ENCODE results near the gene ULK2. TPM values are rescaled to one million over a fixed set of nuclear protein-coding genes. Genes with fewer than 3 reads are reported as not detected.
"Not testable (repeated sequence)": the region's sequence is repeated elsewhere in the genome, so short reads cannot be mapped to it uniquely, and the experiment has no call there.

The ULK2 gene
- total RNA-seq, 4 donors from 2014 or later, result 15.4 to 35.0 (median 26.9) TPM

DNA sequence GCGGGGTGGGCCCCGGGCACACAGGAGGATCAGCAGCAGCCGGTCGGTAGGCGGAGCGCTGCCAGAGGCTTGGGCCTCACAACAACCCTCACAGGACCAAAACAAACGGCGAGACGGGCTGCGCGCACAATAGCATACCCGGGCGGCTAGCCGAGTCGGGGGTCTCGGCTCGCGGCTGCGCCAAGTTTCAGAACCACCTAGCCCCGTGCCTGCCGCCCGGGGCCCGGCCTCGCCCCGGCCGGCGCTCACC, 732 bp downstream of the ULK2 start:
- no peaks in the 10 kb centered on the region for H3K36me3 ChIP-seq
- peak in 1 of 2 donors; percentile 20 for TF ChIP-seq POLR2A (IDR thresholded peaks at IDR 0.05)
- TF ChIP-seq, protein P1, sequence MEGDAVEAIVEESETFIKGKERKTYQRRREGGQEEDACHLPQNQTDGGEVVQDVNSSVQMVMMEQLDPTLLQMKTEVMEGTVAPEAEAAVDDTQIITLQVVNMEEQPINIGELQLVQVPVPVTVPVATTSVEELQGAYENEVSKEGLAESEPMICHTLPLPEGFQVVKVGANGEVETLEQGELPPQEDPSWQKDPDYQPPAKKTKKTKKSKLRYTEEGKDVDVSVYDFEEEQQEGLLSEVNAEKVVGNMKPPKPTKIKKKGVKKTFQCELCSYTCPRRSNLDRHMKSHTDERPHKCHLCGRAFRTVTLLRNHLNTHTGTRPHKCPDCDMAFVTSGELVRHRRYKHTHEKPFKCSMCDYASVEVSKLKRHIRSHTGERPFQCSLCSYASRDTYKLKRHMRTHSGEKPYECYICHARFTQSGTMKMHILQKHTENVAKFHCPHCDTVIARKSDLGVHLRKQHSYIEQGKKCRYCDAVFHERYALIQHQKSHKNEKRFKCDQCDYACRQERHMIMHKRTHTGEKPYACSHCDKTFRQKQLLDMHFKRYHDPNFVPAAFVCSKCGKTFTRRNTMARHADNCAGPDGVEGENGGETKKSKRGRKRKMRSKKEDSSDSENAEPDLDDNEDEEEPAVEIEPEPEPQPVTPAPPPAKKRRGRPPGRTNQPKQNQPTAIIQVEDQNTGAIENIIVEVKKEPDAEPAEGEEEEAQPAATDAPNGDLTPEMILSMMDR (IDR thresholded peaks at IDR 0.05), result peak; percentile 3 to 44 (median 28)

DNA sequence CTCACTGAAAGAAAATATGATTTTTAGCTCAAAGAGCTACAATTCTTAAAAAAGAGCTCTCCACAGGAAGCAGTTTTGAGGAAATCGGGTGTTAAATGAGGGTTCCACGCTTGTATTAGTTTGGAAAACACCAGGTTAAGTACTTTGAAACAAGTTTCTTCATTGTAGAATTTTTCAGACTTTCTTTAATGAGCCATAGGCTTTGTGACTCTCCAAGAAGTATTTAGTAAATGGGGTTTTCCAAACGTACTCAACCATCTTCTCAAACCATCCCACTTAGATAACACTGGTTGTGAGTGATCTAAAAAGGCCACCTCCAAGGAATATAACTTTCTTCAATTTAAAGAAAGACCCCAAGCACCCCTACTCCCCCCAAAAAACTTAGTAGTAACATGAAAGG, 2.7 kb downstream of the ULK2 start:
- Histone ChIP-seq H3K27ac (no peak overlapping the region), H3K9me3 (no peaks in the 10 kb centered on the region), H3K4me3 (no peak overlapping the region), H3K4me1 (peaks cover 0 to 9% of the 10 kb centered on the region in 2 donors), H3K27me3 (no peaks in the 10 kb centered on the region), H3K36me3 (no peaks in the 10 kb centered on the region)
- TF ChIP-seq, protein P1 (IDR thresholded peaks at IDR 0.05), result no peak
- no peak for TF ChIP-seq POLR2A (IDR thresholded peaks at IDR 0.05)
- intact Hi-C loops (cut with DNase I; ENCODE audit: low total_unique reads), result no loop called here
- no peak for DNase-seq

More for the DNA sequence above, 732 bp downstream of the ULK2 start:
- peaks cover 0 to 9% of the 10 kb centered on the region in 2 donors for H3K4me1 ChIP-seq
- H3K9me3 ChIP-seq, result no peaks in the 10 kb centered on the region
- peak overlapping the region; percentile 52 to 66 for H3K4me3 ChIP-seq
- H3K27ac ChIP-seq, result peak overlapping the region; percentile 89 to 90
- intact Hi-C loops (cut with DNase I; ENCODE audit: low total_unique reads), result no loop called here
- peak; percentile 58 to 72 for DNase-seq
- no peaks in the 10 kb centered on the region for H3K27me3 ChIP-seq

GRCh38 chr17:19860647-19861177, 7.0 kb downstream of the ULK2 start:
- H3K9me3 ChIP-seq; H3K27me3 ChIP-seq; H3K4me1 ChIP-seq; H3K36me3 ChIP-seq; intact Hi-C loops (cut with DNase I; ENCODE audit: low total_unique reads); H3K27ac ChIP-seq; DNase-seq; H3K4me3 ChIP-seq: not testable (repeated sequence)

DNA sequence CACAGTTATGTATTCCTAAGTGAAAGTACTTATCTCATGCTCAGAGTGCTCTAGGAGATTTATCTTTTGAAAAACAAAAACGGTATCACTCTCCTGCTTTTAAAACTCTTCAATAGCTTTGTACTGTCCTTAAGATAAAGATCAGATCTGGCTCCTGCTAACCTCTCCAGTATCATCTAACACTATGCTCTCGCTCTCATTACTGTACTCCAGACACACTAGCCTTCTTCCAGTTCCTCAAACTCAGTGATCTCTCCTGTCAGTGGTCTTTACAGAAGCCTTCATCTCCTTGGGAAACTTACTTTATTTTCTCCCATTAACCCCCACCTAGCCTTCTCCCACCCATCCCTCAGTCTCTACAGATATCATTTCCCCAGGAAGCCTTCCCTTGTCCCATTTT, 10.1 kb downstream of the ULK2 start:
- no peaks in the 10 kb centered on the region for H3K9me3 ChIP-seq
- DNase-seq, result no peak
- H3K4me1 ChIP-seq, result no peaks in the 10 kb centered on the region
- no peak for TF ChIP-seq POLR2A (IDR thresholded peaks at IDR 0.05)
- TF ChIP-seq, protein P1 (IDR thresholded peaks at IDR 0.05), result no peak
- no peaks in the 10 kb centered on the region for H3K27me3 ChIP-seq
- intact Hi-C loops (cut with DNase I; ENCODE audit: low total_unique reads), result no loop called here
- no peaks in the 10 kb centered on the region for H3K36me3 ChIP-seq
- no peak overlapping the region for H3K27ac ChIP-seq
- H3K4me3 ChIP-seq, result no peak overlapping the region

DNA sequence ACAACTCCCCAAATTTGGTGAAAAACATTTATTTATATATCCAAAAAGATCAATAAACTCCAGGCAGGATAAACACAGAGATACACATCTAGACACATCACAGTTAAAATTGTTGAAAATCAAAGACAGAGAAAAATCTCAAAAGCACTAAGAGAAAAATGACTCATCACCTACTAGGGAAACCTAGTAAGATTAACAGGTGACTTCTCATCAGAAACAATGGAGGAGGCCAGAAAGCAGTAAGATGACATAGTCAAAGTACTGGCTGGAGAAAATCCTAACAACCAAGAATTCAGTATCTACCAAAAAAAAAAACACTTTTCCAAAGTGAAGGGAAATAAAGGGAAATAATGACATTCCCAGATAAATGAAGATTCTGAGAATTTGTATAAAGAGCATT, 33.8 kb downstream of the ULK2 start:
- H3K9me3 ChIP-seq, result no peaks in the 10 kb centered on the region
- H3K27ac ChIP-seq, result no peak overlapping the region
- TF ChIP-seq POLR2A (IDR thresholded peaks at IDR 0.05), result no peak
- TF ChIP-seq, protein P1 (IDR thresholded peaks at IDR 0.05), result no peak
- H3K4me3 ChIP-seq, result no peak overlapping the region
- DNase-seq, result no peak
- no peaks in the 10 kb centered on the region for H3K4me1 ChIP-seq
- no peaks in the 10 kb centered on the region for H3K36me3 ChIP-seq
- H3K27me3 ChIP-seq, result no peaks in the 10 kb centered on the region
- intact Hi-C loops (cut with DNase I; ENCODE audit: low total_unique reads), result no loop called here

- Histone ChIP-seq H3K4me3 (no peak overlapping the region), H3K4me1 (no peaks in the 10 kb centered on the region), H3K27ac (no peak overlapping the region), H3K9me3 (no peaks in the 10 kb centered on the region), H3K36me3 (no peaks in the 10 kb centered on the region), H3K27me3 (no peaks in the 10 kb centered on the region)
- intact Hi-C loops (cut with DNase I; ENCODE audit: low total_unique reads), result no loop called here
- TF ChIP-seq, protein P1 (IDR thresholded peaks at IDR 0.05), result no peak
- no peak for TF ChIP-seq POLR2A (IDR thresholded peaks at IDR 0.05)
- no peak for DNase-seq
These were observed 37.7 kb downstream of the ULK2 start for GRCh38 chr17:19830061-19830460.

All from uterus (tissue), 4 donors.